Hepatocyte (in vitro differentiated cells): ENCODE measurements around the gene LMF1. TPM values are rescaled to one million over a fixed set of nuclear protein-coding genes. Genes with fewer than 3 reads are reported as not detected.

Experiments
- DNase-seq: peaks from one replicate; pipeline ENCODE4 v3.0.0-alpha.2; 2016; ENCODE audit warnings: low spot score
- H2AFZ ChIP-seq: fragments of 200-600 bp; sonication (generic); 2 replicates; pipeline ENCODE4 v1.6.0; 2016; ENCODE audit warnings: antibody characterized with exemption, mild to moderate bottlenecking
- H3K27ac ChIP-seq: fragments of 200-600 bp; sonication (generic); 2 replicates; pipeline ENCODE4 v1.5.1; 2016; ENCODE audit warnings: mild to moderate bottlenecking
- H3K27me3 ChIP-seq: fragments of 200-600 bp; sonication (generic); 2 replicates; pipeline ENCODE4 v1.6.1; 2016
- H3K36me3 ChIP-seq: fragments of 200-600 bp; sonication (generic); replicated peaks from 2 replicates; pipeline ENCODE4 v1.5.1; 2016; ENCODE audit warnings: low read depth; ENCODE audit not compliant: insufficient read depth
- H3K4me1 ChIP-seq: fragments of 200-600 bp; sonication (generic); 2 replicates; pipeline ENCODE4 v1.5.1; 2016; ENCODE audit warnings: mild to moderate bottlenecking, moderate library complexity; ENCODE audit not compliant: insufficient read depth
- H3K4me2 ChIP-seq: fragments of 200-600 bp; sonication (generic); 2 replicates; pipeline ENCODE4 v1.6.0; 2016
- H3K4me3 ChIP-seq: fragments of 200-600 bp; sonication (generic); 2 replicates; pipeline ENCODE4 v1.5.1; 2016; ENCODE audit warnings: mild to moderate bottlenecking
- H3K79me2 ChIP-seq: fragments of 200-600 bp; sonication (generic); 2 replicates; pipeline ENCODE4 v1.6.0; 2017; ENCODE audit warnings: mild to moderate bottlenecking
- H3K9me2 ChIP-seq: fragments of 200-600 bp; sonication (generic); replicated peaks from 2 replicates; pipeline ENCODE4 v1.6.0; 2017; ENCODE audit warnings: mild to moderate bottlenecking; ENCODE audit not compliant: insufficient read depth
- H3K9me3 ChIP-seq: fragments of 200-600 bp; sonication (generic); 2 replicates; pipeline ENCODE4 v1.5.1; 2016; ENCODE audit warnings: low read depth, mild to moderate bottlenecking
- H4K20me1 ChIP-seq: fragments of 200-600 bp; sonication (generic); 2 replicates; pipeline ENCODE4 v1.6.0; 2016; ENCODE audit warnings: mild to moderate bottlenecking; ENCODE audit not compliant: insufficient read depth, poor library complexity, severe bottlenecking
- EZH2 ChIP-seq: fragments of 200-600 bp; sonication (generic); IDR thresholded peaks from 2 replicates; pipeline ENCODE4 v1.6.1; 2016; ENCODE audit warnings: antibody characterized with exemption, mild to moderate bottlenecking, borderline replicate concordance
- EZH2phosphoT487 ChIP-seq: fragments of 200-600 bp; sonication (generic); IDR thresholded peaks from one replicate; pipeline ENCODE4 v1.6.1; 2018; ENCODE audit warnings: antibody characterized with exemption, mild to moderate bottlenecking, low read depth, moderate library complexity; ENCODE audit not compliant: unreplicated experiment, severe bottlenecking
- WGBS: methylation state at CpG from one replicate; pipeline ENCODE4 v1.1.6; 2016; ENCODE audit warnings: low lambda C conversion rate; ENCODE audit errors: missing lambda C conversion rate; 5-methylcytosine and 5-hydroxymethylcytosine counted together
- polyA plus RNA-seq: library from polyadenylated mRNA; unstranded; fragments of >200 nt; fragmentation: Nextera tagmentation; extraction: Ambion mirVana; gene quantifications from 2 replicates; pipeline ENCODE4 v1.2.1, GENCODE V29; 2016
- total RNA-seq: library from RNA; depleted of rRNA; stranded (reverse); fragments of >200 nt; gene quantifications from 2 replicates; pipeline ENCODE4 v1.2.3, GENCODE V29; 2014
- TF ChIP-seq, protein P1 (sequence below): fragments of 200-600 bp; sonication (generic); IDR thresholded peaks from 2 replicates; pipeline ENCODE4 v1.5.1; 2016; ENCODE audit warnings: antibody characterized with exemption, mild to moderate bottlenecking; ENCODE audit not compliant: poor library complexity

Gene LMF1
- total and polyA plus RNA-seq, 2 experiments from 2014 or later, result 27.2 to 34.3 TPM

GRCh38 chr16:845351-845745, 125.4 kb downstream of the LMF1 start:
- H3K27ac ChIP-seq, result no peak overlapping the region
- no peaks in the 10 kb centered on the region for H3K36me3 ChIP-seq
- no peak for DNase-seq
- H3K27me3 ChIP-seq, result no peaks in the 10 kb centered on the region
- H3K9me2 ChIP-seq, result no peaks in the 10 kb centered on the region
- H3K4me2 ChIP-seq, result no peak overlapping the region
- WGBS, result 94% methylated on average over 25 of the region's 26 CpGs
- no peaks in the 10 kb centered on the region for H3K79me2 ChIP-seq
- no peaks in the 10 kb centered on the region for H3K4me1 ChIP-seq
- H4K20me1 ChIP-seq, result no peaks in the 10 kb centered on the region
- TF ChIP-seq, protein P1, sequence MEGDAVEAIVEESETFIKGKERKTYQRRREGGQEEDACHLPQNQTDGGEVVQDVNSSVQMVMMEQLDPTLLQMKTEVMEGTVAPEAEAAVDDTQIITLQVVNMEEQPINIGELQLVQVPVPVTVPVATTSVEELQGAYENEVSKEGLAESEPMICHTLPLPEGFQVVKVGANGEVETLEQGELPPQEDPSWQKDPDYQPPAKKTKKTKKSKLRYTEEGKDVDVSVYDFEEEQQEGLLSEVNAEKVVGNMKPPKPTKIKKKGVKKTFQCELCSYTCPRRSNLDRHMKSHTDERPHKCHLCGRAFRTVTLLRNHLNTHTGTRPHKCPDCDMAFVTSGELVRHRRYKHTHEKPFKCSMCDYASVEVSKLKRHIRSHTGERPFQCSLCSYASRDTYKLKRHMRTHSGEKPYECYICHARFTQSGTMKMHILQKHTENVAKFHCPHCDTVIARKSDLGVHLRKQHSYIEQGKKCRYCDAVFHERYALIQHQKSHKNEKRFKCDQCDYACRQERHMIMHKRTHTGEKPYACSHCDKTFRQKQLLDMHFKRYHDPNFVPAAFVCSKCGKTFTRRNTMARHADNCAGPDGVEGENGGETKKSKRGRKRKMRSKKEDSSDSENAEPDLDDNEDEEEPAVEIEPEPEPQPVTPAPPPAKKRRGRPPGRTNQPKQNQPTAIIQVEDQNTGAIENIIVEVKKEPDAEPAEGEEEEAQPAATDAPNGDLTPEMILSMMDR, result no peak
- TF ChIP-seq EZH2phosphoT487 (no peak), EZH2 (no peak)
- H3K4me3 ChIP-seq, result no peak overlapping the region
- no peaks in the 10 kb centered on the region for H3K9me3 ChIP-seq
- H2AFZ ChIP-seq, result no peak overlapping the region

- no peak for TF ChIP-seq EZH2
- TF ChIP-seq, protein P1, result no peak
- no peak for TF ChIP-seq EZH2phosphoT487
- Histone ChIP-seq H3K79me2 (no peaks in the 10 kb centered on the region), H3K4me3 (no peak overlapping the region), H3K9me3 (no peaks in the 10 kb centered on the region), H3K4me2 (no peak overlapping the region), H3K27me3 (no peaks in the 10 kb centered on the region), H3K27ac (no peak overlapping the region), H3K4me1 (no peaks in the 10 kb centered on the region), H3K9me2 (no peaks in the 10 kb centered on the region), H4K20me1 (no peaks in the 10 kb centered on the region), H2AFZ (no peak overlapping the region), H3K36me3 (no peaks in the 10 kb centered on the region)
- no peak for DNase-seq
- 95% methylated on average over 48 of the region's 48 CpGs for WGBS
Measured at GRCh38 chr16:844638-845350, 126.0 kb downstream of the LMF1 start.

DNA sequence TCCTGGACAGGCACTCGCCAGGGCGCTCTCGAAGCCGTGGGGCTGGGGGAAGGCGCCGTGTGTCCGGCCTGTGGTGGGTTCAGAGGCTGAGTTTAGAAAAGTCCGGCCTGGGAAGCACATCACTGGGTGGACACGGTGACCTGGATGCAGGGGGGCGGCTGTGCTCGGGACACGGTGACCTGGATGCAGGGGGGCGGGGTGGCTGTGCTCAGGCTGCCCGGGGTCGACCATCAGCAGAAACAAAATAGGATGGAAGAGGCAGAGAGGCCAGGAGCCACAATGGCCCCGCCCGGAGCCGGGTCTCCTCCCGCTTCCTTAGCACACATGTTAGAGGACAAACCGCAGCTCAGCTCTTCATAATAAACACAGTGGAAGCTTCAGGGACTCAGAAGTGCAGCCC, 127.0 kb downstream of the LMF1 start:
- TF ChIP-seq, protein P1, result no peak
- no peak for TF ChIP-seq EZH2phosphoT487
- TF ChIP-seq EZH2, result no peak
- no peaks in the 10 kb centered on the region for H3K9me2 ChIP-seq
- no peak overlapping the region for H2AFZ ChIP-seq
- no peaks in the 10 kb centered on the region for H3K27me3 ChIP-seq
- H3K36me3 ChIP-seq, result no peaks in the 10 kb centered on the region
- H3K4me3 ChIP-seq, result no peak overlapping the region
- WGBS, result 95% methylated on average over 15 of the region's 20 CpGs
- H3K79me2 ChIP-seq, result no peaks in the 10 kb centered on the region
- H4K20me1 ChIP-seq, result no peaks in the 10 kb centered on the region
- no peak for DNase-seq
- no peaks in the 10 kb centered on the region for H3K9me3 ChIP-seq
- no peak overlapping the region for H3K27ac ChIP-seq
- H3K4me1 ChIP-seq, result no peaks in the 10 kb centered on the region
- H3K4me2 ChIP-seq, result no peak overlapping the region
